Stimulated activated CD4-positive, alpha-beta T cell treated with anti-CD3 and anti-CD28 coated beads, Interleukin-15, amount 100 ng/mL, for 24 hours (primary cell): ENCODE data around the gene NPIPB6.

ENCODE experiments used
- DNase-seq: peaks from one replicate; pipeline ENCODE4 v3.0.0-alpha.2; 2020

NPIPB6 gene

GRCh38 chr16:28321700-28322411 lies 41.5 kb downstream of the NPIPB6 start:
- peak; percentile 67 for DNase-seq

- DNase-seq, result no peak
Measured at GRCh38 chr16:28320741-28321140, 42.6 kb downstream of the NPIPB6 start.

GRCh38 chr16:28320023-28320561 lies 43.2 kb downstream of the NPIPB6 start:
- DNase-seq, result no peak

- DNase-seq, result no peak
Measured at GRCh38 chr16:28319476-28320022, 43.8 kb downstream of the NPIPB6 start.

GRCh38 chr16:28318042-28318744 lies 45.1 kb downstream of the NPIPB6 start:
- no peak for DNase-seq

GRCh38 chr16:28317040-28317880 lies 46.0 kb downstream of the NPIPB6 start:
- peak; percentile 83 for DNase-seq

GRCh38 chr16:28316054-28316453 lies 47.3 kb downstream of the NPIPB6 start:
- DNase-seq, result no peak

- no peak for DNase-seq
Measured at GRCh38 chr16:28313587-28313986, 49.7 kb downstream of the NPIPB6 start.

GRCh38 chr16:28312327-28312726 lies 51.0 kb downstream of the NPIPB6 start:
- DNase-seq, result no peak

- no peak for DNase-seq
Measured at GRCh38 chr16:28311913-28312312, 51.4 kb downstream of the NPIPB6 start.

GRCh38 chr16:28311413-28311812 lies 51.9 kb downstream of the NPIPB6 start:
- no peak for DNase-seq

- no peak for DNase-seq
Measured at GRCh38 chr16:28310796-28311195, 52.5 kb downstream of the NPIPB6 start.

- DNase-seq, result peak; percentile 87
Measured at GRCh38 chr16:28309811-28310311, 53.4 kb downstream of the NPIPB6 start.

GRCh38 chr16:28308794-28309584 lies 54.3 kb downstream of the NPIPB6 start:
- no peak for DNase-seq

- no peak for DNase-seq
Measured at GRCh38 chr16:28307936-28308335, 55.4 kb downstream of the NPIPB6 start.

GRCh38 chr16:28304214-28304613 lies 59.1 kb downstream of the NPIPB6 start:
- peak; percentile 26 for DNase-seq

GRCh38 chr16:28303132-28303531 lies 60.2 kb downstream of the NPIPB6 start:
- DNase-seq, result no peak

GRCh38 chr16:28301620-28302019 lies 61.7 kb downstream of the NPIPB6 start:
- DNase-seq, result no peak

GRCh38 chr16:28301154-28301553 lies 62.2 kb downstream of the NPIPB6 start:
- DNase-seq, result no peak

GRCh38 chr16:28300327-28300726 lies 63.0 kb downstream of the NPIPB6 start:
- no peak for DNase-seq

- DNase-seq, result no peak
Measured at GRCh38 chr16:28298511-28298878, 64.8 kb downstream of the NPIPB6 start.
